Measurements from ENCODE around the gene SNAPC5.

The SNAPC5 gene

GRCh38 chr15:66488525-66488924 is 9.0 kb downstream of the SNAPC5 start:
- no peak overlapping the region for H3K27ac ChIP-seq (ENCODE audit: low read length)
- no peaks in the 10 kb centered on the region for H3K9me3 ChIP-seq (ENCODE audit: control insufficient read depth in 1 of 2, low read length in 2 of 2)
- no peaks in the 10 kb centered on the region for H3K27me3 ChIP-seq (ENCODE audit: low read depth, low read length)
- H3K36me3 ChIP-seq (ENCODE audit: control insufficient read depth in 1 of 2, insufficient read depth in 2 of 2, low read length in 2 of 2), result peaks cover 31 to 53% of the 10 kb centered on the region in 2 donors
- H3K4me1 ChIP-seq (ENCODE audit: control insufficient read depth in 1 of 2, insufficient read depth in 2 of 2, low read length in 2 of 2), result no peaks in the 10 kb centered on the region
- H3K4me3 ChIP-seq (ENCODE audit: low read depth in 1 of 2, low read length in 2 of 2), result no peak overlapping the region

- no peaks in the 10 kb centered on the region for H3K9me3 ChIP-seq (ENCODE audit: control insufficient read depth in 1 of 2, low read length in 2 of 2)
- no peak overlapping the region for H3K4me3 ChIP-seq (ENCODE audit: low read depth in 1 of 2, low read length in 2 of 2)
- no peak overlapping the region for H3K27ac ChIP-seq (ENCODE audit: low read length)
- H3K36me3 ChIP-seq (ENCODE audit: control insufficient read depth in 1 of 2, insufficient read depth in 2 of 2, low read length in 2 of 2), result peaks cover 22 to 51% of the 10 kb centered on the region in 2 donors
- H3K27me3 ChIP-seq (ENCODE audit: low read depth, low read length), result no peaks in the 10 kb centered on the region
- no peaks in the 10 kb centered on the region for H3K4me1 ChIP-seq (ENCODE audit: control insufficient read depth in 1 of 2, insufficient read depth in 2 of 2, low read length in 2 of 2)
These were observed 10.7 kb downstream of the SNAPC5 start for GRCh38 chr15:66486887-66487286.

- Histone ChIP-seq H3K27me3 (ENCODE audit: low read depth, low read length) (no peaks in the 10 kb centered on the region), H3K4me1 (ENCODE audit: control insufficient read depth in 1 of 2, insufficient read depth in 2 of 2, low read length in 2 of 2) (no peaks in the 10 kb centered on the region), H3K4me3 (ENCODE audit: low read depth in 1 of 2, low read length in 2 of 2) (no peak overlapping the region), H3K27ac (ENCODE audit: low read length) (no peak overlapping the region), H3K9me3 (ENCODE audit: control insufficient read depth in 1 of 2, low read length in 2 of 2) (no peaks in the 10 kb centered on the region), H3K36me3 (ENCODE audit: control insufficient read depth in 1 of 2, insufficient read depth in 2 of 2, low read length in 2 of 2) (peaks cover 16 to 42% of the 10 kb centered on the region in 2 donors)
These were observed 12.9 kb downstream of the SNAPC5 start for GRCh38 chr15:66484539-66485112.

- H3K9me3 ChIP-seq (ENCODE audit: control insufficient read depth in 1 of 2, low read length in 2 of 2), result no peaks in the 10 kb centered on the region
- H3K36me3 ChIP-seq (ENCODE audit: control insufficient read depth in 1 of 2, insufficient read depth in 2 of 2, low read length in 2 of 2), result peaks cover 12 to 30% of the 10 kb centered on the region in 2 donors
- no peaks in the 10 kb centered on the region for H3K4me1 ChIP-seq (ENCODE audit: control insufficient read depth in 1 of 2, insufficient read depth in 2 of 2, low read length in 2 of 2)
- no peak overlapping the region for H3K4me3 ChIP-seq (ENCODE audit: low read depth in 1 of 2, low read length in 2 of 2)
- H3K27me3 ChIP-seq (ENCODE audit: low read depth, low read length), result no peaks in the 10 kb centered on the region
- no peak overlapping the region for H3K27ac ChIP-seq (ENCODE audit: low read length)
These were observed 14.4 kb downstream of the SNAPC5 start for GRCh38 chr15:66483131-66483566.

- peaks cover 6 to 26% of the 10 kb centered on the region in 2 donors for H3K36me3 ChIP-seq (ENCODE audit: control insufficient read depth in 1 of 2, insufficient read depth in 2 of 2, low read length in 2 of 2)
- H3K4me3 ChIP-seq (ENCODE audit: low read depth in 1 of 2, low read length in 2 of 2), result no peak overlapping the region
- no peak overlapping the region for H3K27ac ChIP-seq (ENCODE audit: low read length)
- no peaks in the 10 kb centered on the region for H3K9me3 ChIP-seq (ENCODE audit: control insufficient read depth in 1 of 2, low read length in 2 of 2)
- no peaks in the 10 kb centered on the region for H3K27me3 ChIP-seq (ENCODE audit: low read depth, low read length)
- no peaks in the 10 kb centered on the region for H3K4me1 ChIP-seq (ENCODE audit: control insufficient read depth in 1 of 2, insufficient read depth in 2 of 2, low read length in 2 of 2)
These were observed 15.0 kb downstream of the SNAPC5 start for GRCh38 chr15:66482539-66482938.

GRCh38 chr15:66481107-66481856 is 16.3 kb downstream of the SNAPC5 start:
- no peaks in the 10 kb centered on the region for H3K27me3 ChIP-seq (ENCODE audit: low read depth, low read length)
- no peaks in the 10 kb centered on the region for H3K4me1 ChIP-seq (ENCODE audit: control insufficient read depth in 1 of 2, insufficient read depth in 2 of 2, low read length in 2 of 2)
- H3K27ac ChIP-seq (ENCODE audit: low read length), result no peak overlapping the region
- H3K4me3 ChIP-seq (ENCODE audit: low read depth in 1 of 2, low read length in 2 of 2), result no peak overlapping the region
- H3K9me3 ChIP-seq (ENCODE audit: control insufficient read depth in 1 of 2, low read length in 2 of 2), result no peaks in the 10 kb centered on the region
- H3K36me3 ChIP-seq (ENCODE audit: control insufficient read depth in 1 of 2, insufficient read depth in 2 of 2, low read length in 2 of 2), result peaks cover 6 to 25% of the 10 kb centered on the region in 2 donors

- Histone ChIP-seq H3K9me3 (ENCODE audit: control insufficient read depth in 1 of 2, low read length in 2 of 2) (no peaks in the 10 kb centered on the region), H3K4me3 (ENCODE audit: low read depth in 1 of 2, low read length in 2 of 2) (no peak overlapping the region), H3K27me3 (ENCODE audit: low read depth, low read length) (no peaks in the 10 kb centered on the region), H3K36me3 (ENCODE audit: control insufficient read depth in 1 of 2, insufficient read depth in 2 of 2, low read length in 2 of 2) (peaks cover 6 to 20% of the 10 kb centered on the region in 2 donors), H3K27ac (ENCODE audit: low read length) (no peak overlapping the region), H3K4me1 (ENCODE audit: control insufficient read depth in 1 of 2, insufficient read depth in 2 of 2, low read length in 2 of 2) (no peaks in the 10 kb centered on the region)
These were observed 17.3 kb downstream of the SNAPC5 start for GRCh38 chr15:66480267-66480666.

GRCh38 chr15:66477011-66477410 is 20.6 kb downstream of the SNAPC5 start:
- Histone ChIP-seq H3K27me3 (ENCODE audit: low read depth, low read length) (no peaks in the 10 kb centered on the region), H3K27ac (ENCODE audit: low read length) (no peak overlapping the region), H3K9me3 (ENCODE audit: control insufficient read depth in 1 of 2, low read length in 2 of 2) (no peaks in the 10 kb centered on the region), H3K36me3 (ENCODE audit: control insufficient read depth in 1 of 2, insufficient read depth in 2 of 2, low read length in 2 of 2) (peaks cover 6 to 14% of the 10 kb centered on the region in 2 donors), H3K4me3 (ENCODE audit: low read depth in 1 of 2, low read length in 2 of 2) (no peak overlapping the region), H3K4me1 (ENCODE audit: control insufficient read depth in 1 of 2, insufficient read depth in 2 of 2, low read length in 2 of 2) (no peaks in the 10 kb centered on the region)

- Histone ChIP-seq H3K4me1 (ENCODE audit: control insufficient read depth in 1 of 2, insufficient read depth in 2 of 2, low read length in 2 of 2) (no peaks in the 10 kb centered on the region), H3K27ac (ENCODE audit: low read length) (no peak overlapping the region), H3K27me3 (ENCODE audit: low read depth, low read length) (no peaks in the 10 kb centered on the region), H3K9me3 (ENCODE audit: control insufficient read depth in 1 of 2, low read length in 2 of 2) (no peaks in the 10 kb centered on the region), H3K4me3 (ENCODE audit: low read depth in 1 of 2, low read length in 2 of 2) (no peak overlapping the region), H3K36me3 (ENCODE audit: control insufficient read depth in 1 of 2, insufficient read depth in 2 of 2, low read length in 2 of 2) (peaks cover 4 to 9% of the 10 kb centered on the region in 2 donors)
These were observed 21.0 kb downstream of the SNAPC5 start for GRCh38 chr15:66476535-66476934.

- Histone ChIP-seq H3K27ac (ENCODE audit: low read length) (no peak overlapping the region), H3K4me1 (ENCODE audit: control insufficient read depth in 1 of 2, insufficient read depth in 2 of 2, low read length in 2 of 2) (no peaks in the 10 kb centered on the region), H3K4me3 (ENCODE audit: low read depth in 1 of 2, low read length in 2 of 2) (no peak overlapping the region), H3K9me3 (ENCODE audit: control insufficient read depth in 1 of 2, low read length in 2 of 2) (no peaks in the 10 kb centered on the region), H3K36me3 (ENCODE audit: control insufficient read depth in 1 of 2, insufficient read depth in 2 of 2, low read length in 2 of 2) (no peaks in the 10 kb centered on the region), H3K27me3 (ENCODE audit: low read depth, low read length) (no peaks in the 10 kb centered on the region)
These were observed 22.6 kb downstream of the SNAPC5 start for GRCh38 chr15:66474963-66475362.

- Histone ChIP-seq H3K27me3 (ENCODE audit: low read depth, low read length) (no peaks in the 10 kb centered on the region), H3K27ac (ENCODE audit: low read length) (no peak overlapping the region), H3K4me1 (ENCODE audit: control insufficient read depth in 1 of 2, insufficient read depth in 2 of 2, low read length in 2 of 2) (no peaks in the 10 kb centered on the region), H3K36me3 (ENCODE audit: control insufficient read depth in 1 of 2, insufficient read depth in 2 of 2, low read length in 2 of 2) (no peaks in the 10 kb centered on the region), H3K4me3 (ENCODE audit: low read depth in 1 of 2, low read length in 2 of 2) (no peak overlapping the region), H3K9me3 (ENCODE audit: control insufficient read depth in 1 of 2, low read length in 2 of 2) (no peaks in the 10 kb centered on the region)
These were observed 23.4 kb downstream of the SNAPC5 start for GRCh38 chr15:66474135-66474534.
